IMR-90 (cell line): Measurements from ENCODE around the gene KATNB1. TPM values are rescaled to one million over a fixed set of nuclear protein-coding genes. Genes with fewer than 3 reads are reported as not detected.
A peak's percentile ranks its signal among the peaks of the same experiment; 100 is the strongest.

Experiments used
- ATAC-seq: fragments of 200-7000 bp; cut with Tn5 transposase; 2 replicates; pipeline ENCODE4 v1.9.1; 2020; ENCODE audit warnings: low read depth, mild to moderate bottlenecking, moderate library complexity
- BruUV-seq: library from RNA; stranded (reverse); fragments of 400-500 nt; replicated peaks from 2 replicates; lab custom pipeline; 2021; lab: Mats Ljungman, UMichigan
- CTCF ChIA-PET: fragments of 300-600 bp; formaldehyde crosslinking; extraction: SDS; loops from one replicate; lab custom pipeline; 2021; ENCODE audit warnings: antibody characterized with exemption; lab: Yijun Ruan, JAX
- POLR2A ChIA-PET: fragments of 300-600 bp; sonication (Branson Sonifier 250); formaldehyde crosslinking; loops from one replicate; lab custom pipeline; 2022; ENCODE audit warnings: antibody characterized with exemption; ENCODE audit not compliant: unreplicated experiment; lab: Charles Lee
- DNase-seq: peaks from one replicate; pipeline ENCODE4 v3.0.0; 2013
- H2AFZ ChIP-seq: replicated peaks from 2 replicates; pipeline ENCODE3; 2013; ENCODE audit warnings: low read length, mild to moderate bottlenecking; ENCODE audit not compliant: poor library complexity
- H2AK5ac ChIP-seq: 2 replicates; pipeline ENCODE4 v1.6.1; 2013; ENCODE audit warnings: low read depth, low read length, inconsistent platforms
- H2AK9ac ChIP-seq: replicated peaks from 2 replicates; pipeline ENCODE3; 2013; ENCODE audit warnings: mild to moderate bottlenecking, low read depth, low read length, moderate library complexity; ENCODE audit not compliant: poor library complexity
- H2BK120ac ChIP-seq: 2 replicates; pipeline ENCODE4 v1.6.1; 2013; ENCODE audit warnings: low read depth, low read length, inconsistent platforms
- H2BK15ac ChIP-seq: 3 replicates; pipeline ENCODE4 v1.6.1; 2013; ENCODE audit warnings: low read depth, low read length, inconsistent platforms
- H2BK20ac ChIP-seq: 2 replicates; pipeline ENCODE4 v1.6.1; 2013; ENCODE audit warnings: low read depth, mild to moderate bottlenecking, inconsistent platforms, low read length, moderate library complexity
- H2BK5ac ChIP-seq: 2 replicates; pipeline ENCODE4 v1.6.1; 2013; ENCODE audit warnings: mild to moderate bottlenecking, low read depth, low read length, inconsistent platforms; ENCODE audit not compliant: poor library complexity, severe bottlenecking
- H3K14ac ChIP-seq: replicated peaks from 2 replicates; pipeline ENCODE4 v1.6.1; 2013; ENCODE audit warnings: low read depth, low read length, inconsistent platforms
- H3K18ac ChIP-seq: 2 replicates; pipeline ENCODE4 v1.6.1; 2013; ENCODE audit warnings: low read depth, low read length, control low read depth
- H3K23ac ChIP-seq: 2 replicates; pipeline ENCODE4 v1.6.1; 2013; ENCODE audit warnings: low read depth, low read length, inconsistent platforms
- H3K27ac ChIP-seq: 2 replicates; pipeline ENCODE4 v1.5.1; 2013; ENCODE audit warnings: mild to moderate bottlenecking, control low read depth, low read length; ENCODE audit not compliant: insufficient read depth
- H3K27me3 ChIP-seq: 2 replicates; pipeline ENCODE4 v1.6.1; 2013; ENCODE audit warnings: low read length; ENCODE audit not compliant: control insufficient read depth, insufficient read depth
- H3K36me3 ChIP-seq: 2 replicates; pipeline ENCODE4 v1.6.1; 2013; ENCODE audit warnings: low read length, mixed read lengths; ENCODE audit not compliant: control insufficient read depth, insufficient read depth
- H3K4ac ChIP-seq: 2 replicates; pipeline ENCODE4 v1.6.1; 2013; ENCODE audit warnings: low read depth, low read length, inconsistent platforms
- H3K4me1 ChIP-seq: 2 replicates; pipeline ENCODE4 v1.6.1; 2013; ENCODE audit warnings: low read length, mixed read lengths; ENCODE audit not compliant: control insufficient read depth, insufficient read depth
- H3K4me2 ChIP-seq: 2 replicates; pipeline ENCODE4 v1.6.1; 2013; ENCODE audit warnings: low read depth, mild to moderate bottlenecking, control low read depth, low read length, moderate library complexity
- H3K4me3 ChIP-seq: 2 replicates; pipeline ENCODE4 v1.5.1; 2013; ENCODE audit warnings: low read depth, mild to moderate bottlenecking, control low read depth, low read length, moderate library complexity; ENCODE audit not compliant: insufficient read depth
- H3K56ac ChIP-seq: 2 replicates; pipeline ENCODE4 v1.6.1; 2013; ENCODE audit warnings: low read length, inconsistent platforms; ENCODE audit not compliant: insufficient read depth; ENCODE audit errors: extremely low read depth
- H3K79me1 ChIP-seq, 2 experiments: 2 replicates each; pipeline ENCODE4 v1.6.1; 2013; ENCODE audit warnings: low read length in 2 of 2, inconsistent platforms in 1 of 2, low read depth in 1 of 2
- H3K9ac ChIP-seq: 2 replicates; pipeline ENCODE4 v1.6.1; 2013; ENCODE audit warnings: low read depth, low read length, control low read depth
- H3K9me1 ChIP-seq: 2 replicates; pipeline ENCODE4 v1.6.1; 2013; ENCODE audit warnings: low read length, inconsistent platforms; ENCODE audit not compliant: insufficient read depth
- H3K9me3 ChIP-seq: 2 replicates; pipeline ENCODE4 v1.6.1; 2013; ENCODE audit warnings: low read length; ENCODE audit not compliant: control insufficient read depth, insufficient read depth
- H4K20me1 ChIP-seq: 2 replicates; pipeline ENCODE4 v1.6.1; 2013; ENCODE audit warnings: low read length, inconsistent platforms; ENCODE audit not compliant: insufficient read depth
- H4K5ac ChIP-seq: 2 replicates; pipeline ENCODE4 v1.6.1; 2013; ENCODE audit warnings: mild to moderate bottlenecking, low read depth, low read length, control low read depth
- H4K8ac ChIP-seq, 2 experiments: 2 replicates each; pipeline ENCODE4 v1.6.1; 2013; ENCODE audit warnings: low read depth in 2 of 2, low read length in 2 of 2, control low read depth in 1 of 2, inconsistent platforms in 1 of 2
- H4K91ac ChIP-seq: 2 replicates; pipeline ENCODE4 v1.6.1; 2013; ENCODE audit warnings: low read depth, low read length, inconsistent platforms; ENCODE audit not compliant: insufficient read depth
- BHLHE40 ChIP-seq: fragments of 150-350 bp; IDR thresholded peaks from 2 replicates; pipeline ENCODE4 v1.6.1; 2016; ENCODE audit warnings: mild to moderate bottlenecking, low read depth, low read length
- CEBPB ChIP-seq: IDR thresholded peaks from 2 replicates; pipeline ENCODE4 v1.6.1; 2012; ENCODE audit warnings: low read depth, low read length, improper control_type of control experiment
- CHD1 ChIP-seq: IDR thresholded peaks from 2 replicates; pipeline ENCODE4 v1.6.1; 2012; ENCODE audit warnings: low read depth, low read length, improper control_type of control experiment
- CTCF ChIP-seq: conservative IDR thresholded peaks from 2 replicates; pipeline ENCODE4 v1.5.1; 2012; ENCODE audit warnings: mild to moderate bottlenecking, low read depth, low read length, improper control_type of control experiment
- ELK1 ChIP-seq: fragments of 150-350 bp; IDR thresholded peaks from 2 replicates; pipeline ENCODE4 v1.6.1; 2016; ENCODE audit warnings: low read depth, mild to moderate bottlenecking, low read length, moderate library complexity, borderline replicate concordance
- FOS ChIP-seq: fragments of 150-350 bp; IDR thresholded peaks from 2 replicates; pipeline ENCODE4 v1.6.1; 2016; ENCODE audit warnings: low read depth, low read length
- MAZ ChIP-seq: IDR thresholded peaks from 2 replicates; pipeline ENCODE4 v1.6.1; 2012; ENCODE audit warnings: low read depth, mild to moderate bottlenecking, low read length, improper control_type of control experiment, moderate library complexity, borderline replicate concordance
- MXI1 ChIP-seq: IDR thresholded peaks from 2 replicates; pipeline ENCODE4 v1.6.1; 2012; ENCODE audit warnings: low read depth, mild to moderate bottlenecking, low read length, moderate library complexity, borderline replicate concordance
- POLR2A ChIP-seq: IDR thresholded peaks from 2 replicates; pipeline ENCODE4 v1.6.1; 2012; ENCODE audit warnings: mild to moderate bottlenecking, low read depth, low read length
- RCOR1 ChIP-seq: IDR thresholded peaks from 2 replicates; pipeline ENCODE4 v1.6.1; 2012; ENCODE audit warnings: mild to moderate bottlenecking, low read length, improper control_type of control experiment; ENCODE audit not compliant: insufficient replicate concordance
- RFX5 ChIP-seq: IDR thresholded peaks from 2 replicates; pipeline ENCODE4 v1.8.0; 2012; ENCODE audit warnings: low read depth, mild to moderate bottlenecking, low read length, moderate library complexity
- WGBS, 2 experiments: methylation state at CpG; one replicate each; pipeline versions ENCODE4 v1.1.5 to v1.1.7; 2013; ENCODE audit warnings: missing lambda C conversion rate in 2 of 2; ENCODE audit not compliant: insufficient read length in 1 of 2; ENCODE audit errors: extremely low coverage in 2 of 2; 5-methylcytosine and 5-hydroxymethylcytosine counted together
- dilution Hi-C: fragments of 300-500 bp; cut with HindIII; formaldehyde crosslinking; loops from one replicate; pipeline ENCODE4 v1.14.3; 2018; ENCODE audit warnings: low sequenced_read_pairs; ENCODE audit not compliant: unreplicated experiment
- in situ Hi-C: fragments of 300-500 bp; cut with MboI; formaldehyde crosslinking; loops from 3 replicates; pipeline ENCODE4 v1.14.3; 2019; ENCODE audit warnings: low sequenced_read_pairs, inconsistent platforms, mixed read lengths
- intact Hi-C: fragments of 100-400 bp; cut with micrococcal nuclease; formaldehyde crosslinking; loops from 2 replicates; pipeline ENCODE4 v1.10.0; 2022
- polyA plus RNA-seq, 3 experiments: library from polyadenylated mRNA; depleted of rRNA; stranded (reverse); fragments of >200 nt; gene quantifications; 2 replicates each; pipeline ENCODE4 v1.2.3, GENCODE V29; 2012; ENCODE audit warnings: low replicate concordance in 1 of 3
- total RNA-seq: library from RNA; depleted of rRNA; stranded (reverse); fragments of >200 nt; gene quantifications from 2 replicates; pipeline ENCODE4 v1.2.3, GENCODE V29; 2012

The KATNB1 gene
- total and polyA plus RNA-seq, 2 of the 4 experiments (the other 2 are of a cell fraction): 10.9 to 23.5 TPM

- WGBS, 2 experiments: 80% methylated on average over 2 of the region's 13 CpGs; no CpG with 5 or more reads in 1 of the 2 experiments
- Histone ChIP-seq H3K79me1 (peaks cover 13 to 68% of the 10 kb centered on the region in 2 experiments), H3K14ac (no peak overlapping the region), H3K9ac (no peak overlapping the region), H2AK9ac (peak overlapping the region; percentile 63), H3K4ac (no peak overlapping the region), H2BK15ac (no peak overlapping the region), H2BK120ac (no peak overlapping the region), H3K36me3 (peaks cover 43% of the 10 kb centered on the region), H2BK5ac (no peak overlapping the region), H4K8ac (no peak overlapping the region), H3K23ac (no peak overlapping the region), H2AK5ac (no peak overlapping the region), H2AFZ (no peak overlapping the region), H3K9me1 (0 out of 2 replicates have a peak, but pooled peaks cover 6% of the 10 kb centered on the region), H3K27ac (no peak overlapping the region), H3K27me3 (no peaks in the 10 kb centered on the region), H3K56ac (no peak overlapping the region), H3K4me2 (no peak overlapping the region), H3K4me3 (no peak overlapping the region), H2BK20ac (no peak overlapping the region), H3K18ac (no peak overlapping the region), H4K5ac (no peak overlapping the region), H3K9me3 (no peaks in the 10 kb centered on the region), H4K20me1 (peaks cover 14% of the 10 kb centered on the region), H4K91ac (no peak overlapping the region), H3K4me1 (peaks cover 8% of the 10 kb centered on the region; the same call in 1 of the 2 replicates)
- no TSS peak for BruUV-seq
- dilution Hi-C loops: no loop called here
- in situ Hi-C loops: no loop called here
- intact Hi-C loops: no loop called here
- POLR2A ChIA-PET: no interaction called here
- ATAC-seq: no peak
- CTCF ChIA-PET: interaction anchor here (0.9 kb wide), 1 partner anchor 9 kb away, joined by 4 read pairs; no protein-coding TSS in a partner anchor
- TF ChIP-seq ELK1: no peak
- TF ChIP-seq POLR2A: no peak
- no peak for TF ChIP-seq CTCF
- no peak for TF ChIP-seq CHD1
- no peak for TF ChIP-seq RFX5
- no peak for TF ChIP-seq RCOR1
- no peak for TF ChIP-seq FOS
- no peak for TF ChIP-seq BHLHE40
- no peak for TF ChIP-seq MXI1
- TF ChIP-seq MAZ: no peak
- no peak for TF ChIP-seq CEBPB
- DNase-seq: no peak
Observed at GRCh38 chr16:57791195-57791892, 55.8 kb downstream of the KATNB1 start.
